ENCODE data around the gene PSMB7.

The PSMB7 gene

GRCh38 chr9:124448019-124448418 is 32.8 kb upstream of the PSMB7 start:
- no peaks in the 10 kb centered on the region for H3F3A ChIP-seq (ENCODE audit: insufficient read depth, low read length)
- TF ChIP-seq EZH2phosphoT487 (IDR thresholded peaks at IDR 0.05; ENCODE audit: low read length) (no peak), CTCF (IDR thresholded peaks at IDR 0.05; ENCODE audit: low read length) (no peak), EZH2 (optimal IDR thresholded peaks at IDR 0.05; ENCODE audit: low read depth, low read length) (no peak)
- no peak overlapping the region for H3K4me2 ChIP-seq (ENCODE audit: low read depth, low read length)
- no peaks in the 10 kb centered on the region for H3K79me2 ChIP-seq (ENCODE audit: low read length)
- no peaks in the 10 kb centered on the region for H4K20me1 ChIP-seq (ENCODE audit: insufficient read depth, low read length)
- no peak overlapping the region for H3K27ac ChIP-seq (ENCODE audit: low read length)
- H3K9me2 ChIP-seq (replicated peaks; ENCODE audit: insufficient read depth, low read length), result no peaks in the 10 kb centered on the region
- no peak overlapping the region for H2AFZ ChIP-seq (ENCODE audit: low read length)
- no peak for DNase-seq
- no peak overlapping the region for H3K9ac ChIP-seq (ENCODE audit: low read length)
- no peaks in the 10 kb centered on the region for H3K4me1 ChIP-seq (ENCODE audit: low read length)
- no peaks in the 10 kb centered on the region for H3K9me3 ChIP-seq (replicated peaks; ENCODE audit: insufficient read depth, low read length)
- H3K36me3 ChIP-seq (replicated peaks; ENCODE audit: insufficient read depth, low read length), result no peaks in the 10 kb centered on the region
- H3K27me3 ChIP-seq (replicated peaks; ENCODE audit: insufficient read depth, low read length), result peaks cover 21% of the 10 kb centered on the region
- H3K4me3 ChIP-seq (ENCODE audit: low read length), result no peak overlapping the region

- no peak overlapping the region for H3K9ac ChIP-seq (ENCODE audit: low read length)
- H4K20me1 ChIP-seq (ENCODE audit: insufficient read depth, low read length), result no peaks in the 10 kb centered on the region
- H3K79me2 ChIP-seq (ENCODE audit: low read length), result no peaks in the 10 kb centered on the region
- no peak overlapping the region for H3K4me3 ChIP-seq (ENCODE audit: low read length)
- no peak overlapping the region for H2AFZ ChIP-seq (ENCODE audit: low read length)
- no peaks in the 10 kb centered on the region for H3F3A ChIP-seq (ENCODE audit: insufficient read depth, low read length)
- no peaks in the 10 kb centered on the region for H3K9me2 ChIP-seq (replicated peaks; ENCODE audit: insufficient read depth, low read length)
- H3K27ac ChIP-seq (ENCODE audit: low read length), result no peak overlapping the region
- no peak overlapping the region for H3K4me2 ChIP-seq (ENCODE audit: low read depth, low read length)
- no peak for TF ChIP-seq CTCF (IDR thresholded peaks at IDR 0.05; ENCODE audit: low read length)
- no peak for TF ChIP-seq EZH2phosphoT487 (IDR thresholded peaks at IDR 0.05; ENCODE audit: low read length)
- no peak for TF ChIP-seq EZH2 (optimal IDR thresholded peaks at IDR 0.05; ENCODE audit: low read depth, low read length)
- peaks cover 18% of the 10 kb centered on the region for H3K27me3 ChIP-seq (replicated peaks; ENCODE audit: insufficient read depth, low read length)
- H3K9me3 ChIP-seq (replicated peaks; ENCODE audit: insufficient read depth, low read length), result no peaks in the 10 kb centered on the region
- H3K36me3 ChIP-seq (replicated peaks; ENCODE audit: insufficient read depth, low read length), result no peaks in the 10 kb centered on the region
- H3K4me1 ChIP-seq (ENCODE audit: low read length), result no peaks in the 10 kb centered on the region
- DNase-seq, result no peak
These were observed 32.0 kb upstream of the PSMB7 start for GRCh38 chr9:124447297-124447661.

- H2AFZ ChIP-seq (ENCODE audit: low read length), result no peak overlapping the region
- no peaks in the 10 kb centered on the region for H3K9me2 ChIP-seq (replicated peaks; ENCODE audit: insufficient read depth, low read length)
- no peaks in the 10 kb centered on the region for H3K4me1 ChIP-seq (ENCODE audit: low read length)
- no peak for DNase-seq
- TF ChIP-seq EZH2phosphoT487 (IDR thresholded peaks at IDR 0.05; ENCODE audit: low read length) (no peak), EZH2 (optimal IDR thresholded peaks at IDR 0.05; ENCODE audit: low read depth, low read length) (no peak)
- no peaks in the 10 kb centered on the region for H3K27me3 ChIP-seq (replicated peaks; ENCODE audit: insufficient read depth, low read length)
- no peaks in the 10 kb centered on the region for H3F3A ChIP-seq (ENCODE audit: insufficient read depth, low read length)
- no peak overlapping the region for H3K9ac ChIP-seq (ENCODE audit: low read length)
- no peaks in the 10 kb centered on the region for H3K9me3 ChIP-seq (replicated peaks; ENCODE audit: insufficient read depth, low read length)
- H3K36me3 ChIP-seq (replicated peaks; ENCODE audit: insufficient read depth, low read length), result no peaks in the 10 kb centered on the region
- H3K27ac ChIP-seq (ENCODE audit: low read length), result no peak overlapping the region
- H3K79me2 ChIP-seq (ENCODE audit: low read length), result no peaks in the 10 kb centered on the region
- H3K4me2 ChIP-seq (ENCODE audit: low read depth, low read length), result no peak overlapping the region
- H3K4me3 ChIP-seq (ENCODE audit: low read length), result no peak overlapping the region
- H4K20me1 ChIP-seq (ENCODE audit: insufficient read depth, low read length), result no peaks in the 10 kb centered on the region
These were observed 28.9 kb upstream of the PSMB7 start for GRCh38 chr9:124444166-124444565.

GRCh38 chr9:124443625-124444024 is 28.4 kb upstream of the PSMB7 start:
- no peaks in the 10 kb centered on the region for H3K4me1 ChIP-seq (ENCODE audit: low read length)
- no peak overlapping the region for H3K27ac ChIP-seq (ENCODE audit: low read length)
- no peak overlapping the region for H3K9ac ChIP-seq (ENCODE audit: low read length)
- no peaks in the 10 kb centered on the region for H3F3A ChIP-seq (ENCODE audit: insufficient read depth, low read length)
- H3K79me2 ChIP-seq (ENCODE audit: low read length), result no peaks in the 10 kb centered on the region
- no peak overlapping the region for H3K4me3 ChIP-seq (ENCODE audit: low read length)
- no peak for TF ChIP-seq EZH2phosphoT487 (IDR thresholded peaks at IDR 0.05; ENCODE audit: low read length)
- TF ChIP-seq CTCF (IDR thresholded peaks at IDR 0.05; ENCODE audit: low read length), result no peak
- TF ChIP-seq EZH2 (optimal IDR thresholded peaks at IDR 0.05; ENCODE audit: low read depth, low read length), result no peak
- H3K36me3 ChIP-seq (replicated peaks; ENCODE audit: insufficient read depth, low read length), result no peaks in the 10 kb centered on the region
- no peak overlapping the region for H2AFZ ChIP-seq (ENCODE audit: low read length)
- no peaks in the 10 kb centered on the region for H3K9me2 ChIP-seq (replicated peaks; ENCODE audit: insufficient read depth, low read length)
- no peaks in the 10 kb centered on the region for H3K9me3 ChIP-seq (replicated peaks; ENCODE audit: insufficient read depth, low read length)
- no peak for DNase-seq
- no peaks in the 10 kb centered on the region for H4K20me1 ChIP-seq (ENCODE audit: insufficient read depth, low read length)
- no peaks in the 10 kb centered on the region for H3K27me3 ChIP-seq (replicated peaks; ENCODE audit: insufficient read depth, low read length)
- no peak overlapping the region for H3K4me2 ChIP-seq (ENCODE audit: low read depth, low read length)

Measured in MM.1S (cell line).